T-cell (primary cell): ENCODE measurements around the gene OPA3. TPM values are rescaled to one million over a fixed set of nuclear protein-coding genes. Genes with fewer than 3 reads are reported as not detected.

ENCODE experiments used
- ATAC-seq, 4 experiments: fragments of 200-7000 bp in 3 of 4; fragments of 150-1000 bp in 1 of 4; cut with Tn5 transposase; replicated peaks in 1 of 4; 1 replicate in 3 of 4; 2 replicates in 1 of 4; pipeline ENCODE4 v1.10.0; 2021; ENCODE audit warnings: moderate library complexity in 3 of 4, mild to moderate bottlenecking in 2 of 4, moderate number of reproducible peaks in 1 of 4
- CTCF ChIA-PET, 2 donors: fragments of 300-600 bp; sonication (Branson Sonifier 250); formaldehyde crosslinking; loops; one replicate each; lab custom pipeline; 2022; ENCODE audit warnings: antibody characterized with exemption in 2 of 2; lab: Charles Lee
- POLR2A ChIA-PET, 2 donors: fragments of 300-600 bp; sonication (Branson Sonifier 250); formaldehyde crosslinking; loops; one replicate each; lab custom pipeline; 2022; ENCODE audit warnings: antibody characterized with exemption in 2 of 2; lab: Charles Lee
- DNase-seq, 35 experiments: peaks; one replicate each; pipeline versions ENCODE4 v3.0.0 to v3.0.0-alpha.2; 2013 to 2023
- H3K27ac ChIP-seq: one replicate; pipeline ENCODE4 v1.5.1; 2013; ENCODE audit warnings: low read length
- H3K27me3 ChIP-seq, 2 experiments: replicated peaks in 1 of 2; 1 replicate in 1 of 2; 2 replicates in 1 of 2; pipeline versions ENCODE4 v1.6.1 to v1.7.0; 2013; ENCODE audit warnings: low read length in 1 of 2, mixed read lengths in 1 of 2; ENCODE audit not compliant: control insufficient read depth in 2 of 2, insufficient read depth in 2 of 2; ENCODE audit errors: extremely low read depth in 1 of 2
- H3K36me3 ChIP-seq, 2 donors: 1 replicate in 1 of 2; 2 replicates in 1 of 2; pipeline versions ENCODE4 v1.6.1 to v1.7.0; 2013; ENCODE audit warnings: low read length in 1 of 2; ENCODE audit not compliant: control insufficient read depth in 2 of 2, insufficient read depth in 1 of 2; ENCODE audit errors: extremely low read depth in 1 of 2
- H3K4me1 ChIP-seq, 2 experiments: 1 replicate in 1 of 2; 2 replicates in 1 of 2; pipeline versions ENCODE4 v1.6.1 to v1.7.0; 2013; ENCODE audit warnings: low read length in 2 of 2, mixed read lengths in 1 of 2; ENCODE audit not compliant: insufficient read depth in 2 of 2, control insufficient read depth in 1 of 2; ENCODE audit errors: extremely low read depth in 1 of 2
- H3K4me3 ChIP-seq, 2 donors: 1 replicate in 1 of 2; 2 replicates in 1 of 2; pipeline versions ENCODE4 v1.5.1 to v1.7.0; 2013; ENCODE audit warnings: mild to moderate bottlenecking in 2 of 2, low read length in 1 of 2, moderate library complexity in 1 of 2; ENCODE audit not compliant: control insufficient read depth in 1 of 2; ENCODE audit errors: extremely low read depth in 1 of 2
- H3K9me3 ChIP-seq: 2 replicates; pipeline ENCODE4 v1.7.0; 2013
- H3K27ac Mint-ChIP-seq, 2 donors: one replicate each; pipeline ENCODE4 v1.8.0; 2020 to 2021; ENCODE audit warnings: mild to moderate bottlenecking in 2 of 2, mixed read lengths in 2 of 2
- H3K27me3 Mint-ChIP-seq, 2 donors: one replicate each; pipeline ENCODE4 v1.8.0; 2021 to 2022; ENCODE audit warnings: mixed read lengths in 2 of 2
- H3K36me3 Mint-ChIP-seq: one replicate; pipeline ENCODE4 v1.8.0; 2021; ENCODE audit warnings: mixed read lengths
- H3K4me1 Mint-ChIP-seq, 3 donors: one replicate each; pipeline ENCODE4 v1.8.0; 2020 to 2022; ENCODE audit warnings: mixed read lengths in 3 of 3, mild to moderate bottlenecking in 1 of 3
- H3K4me3 Mint-ChIP-seq, 3 donors: one replicate each; pipeline ENCODE4 v1.8.0; 2020 to 2022; ENCODE audit warnings: mild to moderate bottlenecking in 3 of 3, mixed read lengths in 3 of 3, moderate library complexity in 3 of 3
- H3K9me3 Mint-ChIP-seq, 3 donors: one replicate each; pipeline ENCODE4 v1.8.0; 2020 to 2022; ENCODE audit warnings: mixed read lengths in 3 of 3
- WGBS: methylation state at CpG from one replicate; pipeline ENCODE4 v1.1.5; 2013; ENCODE audit warnings: missing lambda C conversion rate; ENCODE audit not compliant: insufficient coverage; 5-methylcytosine and 5-hydroxymethylcytosine counted together
- total RNA-seq, 35 experiments: library from RNA in 6 of 35; stranded (reverse) in 6 of 35; fragments of 120-200 nt in 1 of 35; gene quantifications; one replicate each; pipeline versions ENCODE4 v1.2.1 to v1.2.4 and lab custom pipeline; 2013 to 2026

The OPA3 gene
- total RNA-seq, 5 donors from 2014 or later (not counting 1 experiment from before 2014, with no cell fraction given): 7.9 to 11.4 (median 9.6) TPM

- ChIA-PET CTCF (interaction anchor here (0.5 to 1.8 kb wide), 2 partner anchors 10 to 173 kb away, joined by 3 to 4 read pairs; no protein-coding TSS in a partner anchor), POLR2A (interaction anchor here in 1 of 2 donors (0.5 kb wide), 1 partner anchor 10 kb away, joined by 4 read pairs; no protein-coding TSS in a partner anchor)
- H3K4me3 ChIP-seq: no peak overlapping the region
- no peak overlapping the region for H3K27ac ChIP-seq
- H3K4me1 Mint-ChIP-seq: peaks cover 0 to 2% (median 0%) of the 10 kb centered on the region in 3 donors
- H3K36me3 ChIP-seq: peaks cover 5 to 8% of the 10 kb centered on the region in 2 donors
- H3K27ac Mint-ChIP-seq: no peak overlapping the region
- no peak overlapping the region for H3K4me3 Mint-ChIP-seq
- ATAC-seq: no peak
- 86% methylated on average over 4 of the region's 9 CpGs for WGBS
- no peaks in the 10 kb centered on the region for H3K27me3 ChIP-seq
- H3K9me3 Mint-ChIP-seq: no peaks in the 10 kb centered on the region
- H3K36me3 Mint-ChIP-seq: peaks cover 9% of the 10 kb centered on the region
- no peaks in the 10 kb centered on the region for H3K27me3 Mint-ChIP-seq
- H3K9me3 ChIP-seq: no peaks in the 10 kb centered on the region
- DNase-seq: no peak
- H3K4me1 ChIP-seq: no peaks in the 10 kb centered on the region
Observed at GRCh38 chr19:45547965-45548609, 36.5 kb downstream of the OPA3 start.

- no peaks in the 10 kb centered on the region for H3K27me3 ChIP-seq
- H3K27ac ChIP-seq: no peak overlapping the region
- Mint-ChIP-seq H3K4me1 (peaks cover 0 to 2% (median 0%) of the 10 kb centered on the region in 3 donors), H3K9me3 (no peaks in the 10 kb centered on the region), H3K36me3 (peaks cover 6% of the 10 kb centered on the region), H3K4me3 (no peak overlapping the region), H3K27ac (no peak overlapping the region), H3K27me3 (no peaks in the 10 kb centered on the region)
- 74% methylated on average over 5 of the region's 10 CpGs for WGBS
- ATAC-seq (no peak), DNase-seq (no peak)
- H3K4me3 ChIP-seq: no peak overlapping the region
- H3K36me3 ChIP-seq: peaks cover 2 to 5% of the 10 kb centered on the region in 2 donors
- ChIA-PET CTCF (no interaction called here), POLR2A (interaction anchor here in 1 of 2 donors (0.5 kb wide), 1 partner anchor 11 kb away, joined by 4 read pairs; no protein-coding TSS in a partner anchor)
- H3K9me3 ChIP-seq: no peaks in the 10 kb centered on the region
- H3K4me1 ChIP-seq: no peaks in the 10 kb centered on the region
Observed at GRCh38 chr19:45547211-45547770, 37.3 kb downstream of the OPA3 start.

- H3K27ac Mint-ChIP-seq: no peak overlapping the region
- ATAC-seq: no peak
- POLR2A ChIA-PET: no interaction called here
Observed at GRCh38 chr19:45542234-45542668, 42.4 kb downstream of the OPA3 start.

GRCh38 chr19:45539459-45539858, 45.1 kb downstream of the OPA3 start:
- Histone ChIP-seq H3K27ac (no peak overlapping the region), H3K4me1 (no peaks in the 10 kb centered on the region), H3K27me3 (no peaks in the 10 kb centered on the region), H3K4me3 (no peak overlapping the region), H3K9me3 (no peaks in the 10 kb centered on the region), H3K36me3 (no peaks in the 10 kb centered on the region)
- peaks cover 0 to 2% (median 0%) of the 10 kb centered on the region in 3 donors for H3K9me3 Mint-ChIP-seq
- no peak overlapping the region for H3K27ac Mint-ChIP-seq
- ChIA-PET POLR2A (no interaction called here), CTCF (interaction anchor here in 1 of 2 donors (0.6 kb wide), 1 partner anchor 90 kb away, joined by 4 read pairs; no protein-coding TSS in a partner anchor)
- H3K36me3 Mint-ChIP-seq: no peaks in the 10 kb centered on the region
- 94% methylated on average over 3 of the region's 9 CpGs for WGBS
- peaks cover 0 to 2% (median 0%) of the 10 kb centered on the region in 3 donors for H3K4me1 Mint-ChIP-seq
- DNase-seq (no peak), ATAC-seq (no peak)
- no peak overlapping the region for H3K4me3 Mint-ChIP-seq
- H3K27me3 Mint-ChIP-seq: no peaks in the 10 kb centered on the region

More at GRCh38 chr19:45542234-45542668, 42.4 kb downstream of the OPA3 start:
- no peaks in the 10 kb centered on the region for H3K27me3 ChIP-seq
- Mint-ChIP-seq H3K4me1 (peaks cover 0 to 2% (median 0%) of the 10 kb centered on the region in 3 donors), H3K9me3 (peaks cover 0 to 2% (median 0%) of the 10 kb centered on the region in 3 donors), H3K27me3 (no peaks in the 10 kb centered on the region), H3K4me3 (no peak overlapping the region), H3K36me3 (no peaks in the 10 kb centered on the region)
- CTCF ChIA-PET: no interaction called here
- H3K4me3 ChIP-seq: no peak overlapping the region
- no peak for DNase-seq
- H3K4me1 ChIP-seq: no peaks in the 10 kb centered on the region
- H3K36me3 ChIP-seq: no peaks in the 10 kb centered on the region
- no peaks in the 10 kb centered on the region for H3K9me3 ChIP-seq
- H3K27ac ChIP-seq: no peak overlapping the region
- WGBS: 75% methylated on average over 2 of the region's 7 CpGs

GRCh38 chr19:45531349-45531748, 53.3 kb downstream of the OPA3 start:
- Histone ChIP-seq H3K36me3 (peaks cover 7 to 8% of the 10 kb centered on the region in 2 donors), H3K27ac (no peak overlapping the region), H3K9me3 (no peaks in the 10 kb centered on the region), H3K4me1 (peaks cover 0 to 10% of the 10 kb centered on the region in 2 experiments), H3K27me3 (peaks cover 0 to 4% of the 10 kb centered on the region in 2 experiments), H3K4me3 (no peak overlapping the region)
- Mint-ChIP-seq H3K4me1 (peaks cover 17 to 21% (median 20%) of the 10 kb centered on the region in 3 donors), H3K27me3 (no peaks in the 10 kb centered on the region), H3K36me3 (peaks cover 5% of the 10 kb centered on the region), H3K27ac (no peak overlapping the region), H3K4me3 (no peak overlapping the region), H3K9me3 (peaks cover 0 to 4% (median 0%) of the 10 kb centered on the region in 3 donors)
- DNase-seq (no peak), ATAC-seq (no peak)
- CTCF ChIA-PET: no interaction called here
- no CpG with 5 or more reads among the region's 1 CpG for WGBS
- POLR2A ChIA-PET: no interaction called here

- peak overlapping the region in 1 of 3 donors; percentile 62 for H3K4me3 Mint-ChIP-seq
Observed at GRCh38 chr19:45529420-45529785, 55.2 kb downstream of the OPA3 start.

More at GRCh38 chr19:45529420-45529785, 55.2 kb downstream of the OPA3 start:
- H3K9me3 Mint-ChIP-seq: peaks cover 0 to 4% (median 0%) of the 10 kb centered on the region in 3 donors
- 71% methylated on average over 4 of the region's 14 CpGs for WGBS
- Histone ChIP-seq H3K27me3 (peaks cover 0 to 4% of the 10 kb centered on the region in 2 experiments), H3K36me3 (peaks cover 19 to 28% of the 10 kb centered on the region in 2 donors), H3K4me1 (peaks cover 0 to 10% of the 10 kb centered on the region in 2 experiments), H3K9me3 (no peaks in the 10 kb centered on the region), H3K4me3 (no peak overlapping the region), H3K27ac (no peak overlapping the region)
- ChIA-PET CTCF (no interaction called here), POLR2A (no interaction called here)
- H3K36me3 Mint-ChIP-seq: peaks cover 5% of the 10 kb centered on the region
- no peak for DNase-seq
- no peaks in the 10 kb centered on the region for H3K27me3 Mint-ChIP-seq
- no peak overlapping the region for H3K27ac Mint-ChIP-seq
- H3K4me1 Mint-ChIP-seq: peaks cover 17 to 21% (median 20%) of the 10 kb centered on the region in 3 donors
- no peak for ATAC-seq
